Mesenteric fat pad (tissue), 1 donor: Measurements from ENCODE around the gene PLEK2. TPM values are rescaled to one million over a fixed set of nuclear protein-coding genes. Genes with fewer than 3 reads are reported as not detected.
A peak's percentile ranks its signal among the peaks of the same experiment; 100 is the strongest.
"Not testable (repeated sequence)": the region's sequence is repeated elsewhere in the genome, so short reads cannot be mapped to it uniquely, and the experiment has no call there.

Source experiments
- DNase-seq: peaks from one replicate; pipeline ENCODE4 v3.0.0-alpha.2; 2020; ENCODE audit warnings: low spot score
- microRNA-seq: library from miRNA; unstranded; fragments of <30 nt; microRNA quantifications from one replicate; pipeline ENCODE4 v1.2.0, GENCODE V29; 2020; ENCODE audit warnings: borderline number of aligned reads
- total RNA-seq: library from RNA; stranded (reverse); fragmentation: NEBNext Ultra II Directional; extraction: Animal tissue kit (Norgen Biotek cat#: 25700); gene quantifications from one replicate; pipeline ENCODE4 v1.2.1, GENCODE V29; 2021
- donor health status: DM: yes; HTN: yes; CAD: no.

PLEK2 gene
- total RNA-seq, 1 donor from 2014 or later: 0.64 TPM

GRCh38 chr14:67360470-67361206 is 51.3 kb downstream of the PLEK2 start:
- no peak for DNase-seq

DNA sequence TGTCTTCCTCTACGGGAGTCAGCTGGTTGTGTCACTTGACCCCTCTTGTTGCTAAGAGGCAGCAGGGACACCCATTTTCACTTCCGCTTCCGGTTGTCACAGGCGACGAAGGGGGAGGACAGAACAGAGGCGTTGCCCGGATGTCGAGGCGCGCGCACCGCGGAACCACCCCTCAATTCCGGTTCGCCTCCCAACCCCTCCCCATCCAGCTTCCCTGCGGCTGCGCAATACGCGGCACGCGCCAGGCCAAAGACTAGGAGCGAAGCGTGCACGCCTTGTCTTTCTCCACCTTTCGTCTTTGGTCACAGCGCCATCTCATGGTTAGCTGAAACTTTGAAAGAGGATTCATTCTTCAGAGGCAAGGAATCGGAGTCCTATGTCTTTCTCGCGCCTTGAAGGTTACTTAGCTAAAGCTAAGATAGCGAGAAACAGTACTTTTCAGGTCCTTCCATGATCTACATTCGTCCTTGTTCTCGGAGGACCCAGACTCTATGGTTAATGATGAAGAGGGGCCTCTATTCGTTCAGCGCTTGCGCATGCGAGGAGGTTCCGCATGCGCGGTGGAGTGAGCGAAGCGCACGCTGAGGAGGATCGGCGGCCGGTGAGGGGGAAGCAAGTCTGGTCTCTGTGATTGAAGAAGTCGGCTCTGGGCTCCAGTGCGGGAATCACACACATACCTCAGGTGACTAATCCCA is 52.0 kb downstream of the PLEK2 start, which contains the start of the genes ATP6V1D and EIF2S1:
ATP6V1D (minus strand) TSS at position 30 of the 695 bp plus-strand sequence. CDS start 106 bp downstream, outside the sequence.
EIF2S1 (plus strand) TSS at position 554 of the 695 bp plus-strand sequence. CDS start 4,440 bp downstream, outside the sequence.
- peak; percentile 100 for DNase-seq

DNA sequence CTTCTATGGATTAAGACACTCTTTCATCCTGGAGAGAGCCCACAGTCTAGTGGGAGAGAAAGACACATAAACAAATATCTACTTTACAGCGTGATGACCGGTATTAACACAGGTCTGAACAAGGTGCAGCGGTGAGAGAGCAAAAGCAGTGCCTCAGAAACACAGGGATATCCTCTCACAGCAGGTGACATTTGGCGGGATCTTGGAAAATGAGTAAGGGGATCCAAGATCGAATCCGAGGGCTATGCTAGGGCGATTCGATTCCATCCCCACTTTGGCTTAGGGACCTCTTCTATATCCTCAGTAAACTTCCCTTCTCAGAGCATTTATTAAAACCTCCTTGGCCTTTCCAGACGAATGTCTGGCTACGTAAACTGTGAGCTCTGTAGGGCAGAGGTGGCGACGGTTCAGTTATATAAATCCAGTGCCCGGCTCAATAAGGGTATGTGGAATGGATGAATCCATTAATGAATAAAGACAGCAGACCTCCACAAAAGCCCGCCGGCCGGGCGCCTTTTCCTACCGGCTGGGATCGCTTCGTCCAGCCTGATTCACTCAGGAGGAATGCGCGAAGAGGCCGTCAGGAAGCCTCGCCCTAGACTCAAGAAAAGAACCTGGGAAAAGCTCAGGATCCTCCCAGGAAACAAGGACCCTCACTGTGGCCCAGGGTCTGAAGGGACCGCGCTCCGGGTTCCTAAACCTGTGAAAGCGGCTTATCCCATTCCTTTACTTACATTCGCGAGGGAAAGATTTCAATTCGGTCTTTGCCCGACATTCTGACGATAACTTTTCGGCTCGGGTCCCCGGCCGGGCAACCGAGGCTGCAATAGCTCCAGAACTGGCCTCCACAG is 52.8 kb downstream of the PLEK2 start:
- DNase-seq: no peak

DNA sequence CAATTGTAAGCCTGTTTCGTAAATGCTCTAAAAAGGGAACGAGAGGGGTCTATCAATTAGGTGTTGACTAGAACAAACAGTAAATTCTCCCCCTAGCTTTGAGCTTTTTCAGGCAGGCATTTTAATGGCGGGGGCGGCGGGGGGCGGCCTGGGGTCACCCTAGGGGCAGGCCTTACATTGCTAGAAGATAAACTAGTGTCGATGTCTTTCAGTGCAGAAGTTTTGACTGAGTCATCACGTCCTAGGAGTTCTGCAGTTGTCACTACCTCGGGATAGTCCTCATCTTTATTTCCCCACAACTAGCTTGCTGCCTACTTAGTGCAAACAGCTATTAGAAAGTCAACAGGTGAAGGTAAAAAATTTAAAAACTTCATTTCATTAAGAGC is 54.0 kb downstream of the PLEK2 start:
- DNase-seq: no peak

DNA sequence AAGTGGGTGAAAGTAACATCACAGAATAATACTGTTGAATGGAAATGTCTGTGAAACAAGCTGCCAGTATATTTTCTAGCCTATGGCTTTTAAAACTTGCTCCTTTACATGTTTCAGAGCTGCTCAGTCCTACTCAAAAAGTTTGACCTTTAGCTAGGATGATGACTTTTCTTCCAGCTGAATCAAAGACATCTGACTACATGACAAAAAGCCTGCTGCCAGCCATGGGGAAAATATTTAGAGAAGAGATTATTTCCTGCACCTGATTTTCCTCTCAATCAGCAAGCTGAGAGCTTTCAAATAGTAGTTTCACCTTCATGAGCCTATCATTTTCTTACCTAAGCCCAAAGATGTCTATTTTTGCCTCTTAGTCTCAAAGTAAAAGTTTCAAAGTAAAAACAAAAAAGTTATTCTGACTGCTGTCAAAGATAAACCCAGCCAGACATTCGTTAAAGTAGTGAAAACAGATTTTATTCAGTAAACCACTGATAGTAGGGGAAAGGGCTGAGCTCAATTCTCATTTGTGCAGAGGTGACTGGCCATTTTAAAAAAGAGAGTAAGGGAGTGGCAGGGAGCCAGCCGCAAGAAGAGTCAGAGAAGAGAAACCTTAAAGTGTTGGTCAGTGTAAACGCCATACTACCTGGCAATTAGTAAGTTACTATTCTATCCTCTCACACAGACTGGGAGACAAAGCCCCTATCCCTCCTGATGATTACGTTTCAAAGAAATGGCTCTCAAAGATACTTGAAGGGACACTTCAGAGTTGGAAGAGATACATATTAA is 54.6 kb downstream of the PLEK2 start:
- DNase-seq: no peak

- no peak for DNase-seq
Observed at GRCh38 chr14:67352055-67352454, 59.9 kb downstream of the PLEK2 start.

DNA sequence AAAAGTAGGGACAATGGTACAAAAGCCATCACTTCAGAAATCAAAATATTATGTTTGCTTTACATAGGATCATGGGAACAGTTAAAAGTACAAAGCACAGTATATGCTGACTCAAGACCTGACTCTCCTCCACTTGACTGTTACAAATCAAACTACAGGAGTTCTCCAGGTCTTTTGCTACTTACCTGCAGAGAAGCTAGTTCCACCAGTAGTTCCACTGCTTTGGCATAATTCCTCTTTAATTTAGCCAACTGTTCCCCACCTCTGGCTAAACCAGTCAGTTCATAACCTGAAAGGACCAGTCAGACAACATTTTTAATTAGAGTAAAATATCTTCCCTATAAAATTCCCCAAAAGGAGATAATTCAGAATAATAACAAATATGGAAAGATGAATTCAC is 66.4 kb downstream of the PLEK2 start:
- no peak for DNase-seq

DNA sequence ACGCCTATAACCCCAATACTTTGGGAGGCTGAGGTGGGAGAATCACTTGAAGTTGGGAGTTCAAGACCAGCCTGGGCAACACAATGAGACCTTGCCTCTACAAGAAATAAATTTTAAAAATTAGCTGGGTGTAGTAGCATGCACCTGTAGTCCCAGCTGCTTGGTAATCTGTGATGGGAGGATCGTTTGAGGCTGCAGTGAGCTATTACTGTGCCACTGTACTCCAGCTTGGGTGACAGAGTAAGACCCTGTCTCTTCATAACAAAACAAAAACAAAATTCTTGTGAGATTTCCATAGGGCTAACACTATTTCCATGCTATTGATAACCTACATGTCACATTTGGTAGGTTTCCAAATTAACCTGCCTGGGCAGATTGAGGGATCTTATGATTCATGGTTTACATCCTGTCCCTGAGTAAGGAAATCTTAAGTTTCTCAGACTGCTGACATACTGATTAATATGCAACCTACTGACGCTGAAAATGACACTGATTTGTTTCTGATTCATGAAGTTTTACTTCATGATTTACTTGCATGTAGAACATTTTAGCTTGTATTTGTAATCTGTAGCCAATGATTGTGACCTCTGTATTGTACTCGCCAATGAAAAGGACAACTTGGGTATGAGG is 68.2 kb downstream of the PLEK2 start:
- DNase-seq: no peak

DNA sequence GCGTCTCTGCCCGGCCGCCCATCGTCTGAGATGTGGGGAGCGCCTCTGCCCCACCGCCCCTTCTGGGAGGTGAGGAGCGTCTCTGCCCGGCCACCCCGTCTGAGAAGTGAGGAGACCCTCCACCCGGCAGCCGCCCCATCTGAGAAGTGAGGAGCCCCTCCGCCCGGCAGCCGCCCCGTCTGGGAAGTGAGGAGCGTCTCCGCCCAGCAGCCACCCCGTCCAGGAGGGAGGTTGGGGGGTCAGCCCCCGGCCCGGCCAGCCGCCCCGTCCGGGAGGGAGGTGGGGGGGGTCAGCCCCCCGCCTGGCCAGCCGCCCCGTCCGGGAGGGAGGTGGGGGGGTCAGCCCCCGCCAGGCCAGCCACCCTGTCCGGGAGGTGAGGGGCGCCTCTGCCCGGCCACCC is 70.7 kb downstream of the PLEK2 start:
- DNase-seq: not testable (repeated sequence)

Small RNA genes within 50 kb of the gene (microRNA-seq; reads per million reads assigned to microRNA genes)
- not detected for gene MIR5694

Other genes starting within 250 kb of the PLEK2 start
- gene GARIN2, start 222.7 kb downstream of the PLEK2 start, total RNA-seq: not detected
- 24.1 TPM for gene PALS1, start 170.7 kb downstream of the PLEK2 start, total RNA-seq
- gene ATP6V1D, start 52.4 kb downstream of the PLEK2 start, total RNA-seq: 65.9 TPM
- 91.2 TPM for gene EIF2S1, start 51.8 kb downstream of the PLEK2 start, total RNA-seq
- gene TMEM229B, start 76.6 kb upstream of the PLEK2 start, total RNA-seq: 1.7 TPM
- 6.8 TPM for gene PLEKHH1, start 121.1 kb upstream of the PLEK2 start, total RNA-seq
- 16.9 TPM for gene PIGH, start 188.1 kb upstream of the PLEK2 start, total RNA-seq
- gene ARG2, start 207.8 kb upstream of the PLEK2 start, total RNA-seq: 6.6 TPM